Measurements from ENCODE around the gene ZNF692.
"Not testable (repeated sequence)": the region's sequence is repeated elsewhere in the genome, so short reads cannot be mapped to it uniquely, and the experiment has no call there.

ZNF692 gene

GRCh38 chr1:248808876-248809275 is 50.0 kb downstream of the ZNF692 start:
- DNase-seq (ENCODE audit: low read depth), result no peak

- DNase-seq (ENCODE audit: low read depth), result peak; percentile 34
Measured at GRCh38 chr1:248807067-248807737, 51.7 kb downstream of the ZNF692 start.

- DNase-seq (ENCODE audit: low read depth), result no peak
Measured at GRCh38 chr1:248805876-248806275, 53.0 kb downstream of the ZNF692 start.

GRCh38 chr1:248804771-248805681 is 53.9 kb downstream of the ZNF692 start:
- no peak for DNase-seq (ENCODE audit: low read depth)

- DNase-seq (ENCODE audit: low read depth), result not testable (repeated sequence)
Measured at GRCh38 chr1:248803501-248803900, 55.4 kb downstream of the ZNF692 start.

GRCh38 chr1:248802454-248802853 is 56.4 kb downstream of the ZNF692 start:
- DNase-seq (ENCODE audit: low read depth), result no peak

- DNase-seq (ENCODE audit: low read depth), result no peak
Measured at GRCh38 chr1:248800459-248800858, 58.4 kb downstream of the ZNF692 start.

Measured in iris pigment epithelial cell (primary cell).